GM18951 (cell line): ENCODE data around the gene SALL1.

ENCODE experiments used
- POLR2A ChIP-seq: IDR thresholded peaks from 4 replicates; pipeline ENCODE4 v1.6.1; 2011; ENCODE audit warnings: mild to moderate bottlenecking; ENCODE audit not compliant: insufficient read length, insufficient read depth; ENCODE audit errors: extremely low read depth
- in situ Hi-C: fragments of 300-500 bp; cut with MboI; formaldehyde crosslinking; loops from one replicate; pipeline ENCODE4 v1.12.0; 2022; ENCODE audit warnings: low sequenced_read_pairs, mixed read lengths, inconsistent platforms; ENCODE audit not compliant: unreplicated experiment

SALL1 gene

DNA sequence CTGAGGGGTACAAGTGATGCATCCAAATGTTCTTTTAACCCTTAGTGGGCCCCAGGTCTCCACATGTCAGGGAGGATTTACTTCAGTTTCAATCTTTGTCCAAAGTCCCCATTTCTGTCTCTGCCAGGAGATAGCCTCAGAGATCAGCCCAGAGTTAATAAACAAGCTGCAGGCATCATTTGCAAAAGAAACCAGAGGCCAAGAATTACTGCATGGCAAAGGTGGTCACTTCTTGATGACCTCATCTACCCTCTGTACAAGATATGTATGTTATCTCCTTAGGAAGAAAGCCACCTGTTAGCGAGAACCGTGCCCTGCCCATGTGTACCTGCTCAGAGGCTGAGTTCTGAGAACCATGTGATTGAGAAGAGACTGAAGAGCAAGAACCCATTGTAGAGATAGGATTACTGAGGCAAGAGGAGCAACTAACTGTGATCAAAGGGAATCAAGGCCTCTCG, 40.3 kb downstream of the SALL1 start:
- in situ Hi-C loops: no loop called here
- TF ChIP-seq POLR2A: no peak

DNA sequence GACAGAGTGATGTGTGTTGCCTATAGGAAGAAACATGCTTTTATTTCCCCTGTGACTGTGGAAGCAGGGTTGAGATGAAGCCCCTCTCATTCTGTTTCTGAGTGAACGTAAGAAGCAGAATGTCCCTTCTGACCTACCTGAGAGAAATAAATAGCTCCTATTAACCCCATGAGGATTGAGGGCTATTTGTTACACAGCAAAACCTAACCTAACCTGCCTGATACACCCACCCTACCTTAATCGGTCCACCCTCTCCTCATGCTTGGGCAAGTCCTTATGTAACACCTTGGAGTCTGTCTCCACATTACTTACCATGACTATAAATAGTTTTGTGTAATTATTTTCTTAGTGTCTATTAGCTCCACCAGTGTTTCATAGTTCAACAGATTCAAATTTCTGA, 41.9 kb downstream of the SALL1 start:
- in situ Hi-C loops: no loop called here
- no peak for TF ChIP-seq POLR2A

DNA sequence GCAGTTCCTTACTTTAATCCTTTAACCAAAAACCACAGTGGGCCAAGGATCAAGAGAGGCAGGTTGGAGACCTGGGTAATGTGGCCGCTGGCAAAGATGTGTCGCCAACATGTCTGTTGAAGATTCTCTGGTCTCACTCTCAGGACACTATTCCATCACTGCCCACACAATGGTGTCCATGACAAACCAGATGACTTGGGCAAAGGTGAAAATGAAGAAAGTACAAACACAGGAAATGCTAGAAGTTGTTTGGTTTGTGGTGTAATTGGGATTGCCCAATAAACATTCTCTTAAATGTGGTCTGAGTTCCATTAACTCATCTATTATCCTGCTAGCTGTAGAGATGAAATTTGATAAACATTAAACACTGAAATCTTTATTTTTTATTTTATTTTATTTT, 43.3 kb downstream of the SALL1 start:
- TF ChIP-seq POLR2A: no peak
- in situ Hi-C loops: no loop called here

DNA sequence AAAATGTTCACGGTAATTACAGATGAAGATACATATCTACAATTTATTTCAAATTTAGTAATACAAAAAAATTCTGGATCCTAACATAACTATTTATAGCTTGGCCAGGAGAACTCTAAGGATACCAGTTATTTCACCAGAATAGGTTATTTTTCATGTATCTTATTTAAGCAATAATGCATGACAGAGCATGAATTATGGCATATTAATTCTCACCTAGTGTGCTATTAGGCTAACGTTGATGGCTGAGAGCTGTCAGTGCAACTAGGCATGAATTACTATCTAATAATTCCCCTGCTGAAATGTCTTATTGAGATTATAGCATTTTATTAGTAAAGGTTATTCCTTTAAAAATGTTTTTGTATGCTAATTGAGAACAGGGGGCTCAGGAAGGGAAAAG, 44.5 kb downstream of the SALL1 start:
- in situ Hi-C loops: no loop called here
- no peak for TF ChIP-seq POLR2A

DNA sequence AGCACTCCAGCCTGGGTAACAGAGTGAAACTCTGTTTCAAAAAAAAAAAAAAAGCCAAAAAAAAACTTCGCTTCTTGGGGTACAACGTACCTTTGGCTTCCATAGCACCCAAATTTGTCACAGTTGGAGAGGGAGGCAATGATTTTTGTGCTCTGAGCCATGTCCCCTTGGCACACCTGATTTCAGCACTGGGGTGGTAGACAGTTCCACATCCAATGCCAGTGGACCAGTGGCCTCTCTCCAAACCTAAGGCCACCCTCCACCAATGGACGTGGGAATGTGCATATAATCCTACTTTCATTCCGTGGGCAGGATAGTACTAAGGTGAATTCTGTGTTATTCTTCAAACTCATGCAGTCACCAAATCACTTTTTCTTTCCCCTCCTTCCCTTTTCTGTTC, 47.5 kb downstream of the SALL1 start:
- no peak for TF ChIP-seq POLR2A
- in situ Hi-C loops: no loop called here

DNA sequence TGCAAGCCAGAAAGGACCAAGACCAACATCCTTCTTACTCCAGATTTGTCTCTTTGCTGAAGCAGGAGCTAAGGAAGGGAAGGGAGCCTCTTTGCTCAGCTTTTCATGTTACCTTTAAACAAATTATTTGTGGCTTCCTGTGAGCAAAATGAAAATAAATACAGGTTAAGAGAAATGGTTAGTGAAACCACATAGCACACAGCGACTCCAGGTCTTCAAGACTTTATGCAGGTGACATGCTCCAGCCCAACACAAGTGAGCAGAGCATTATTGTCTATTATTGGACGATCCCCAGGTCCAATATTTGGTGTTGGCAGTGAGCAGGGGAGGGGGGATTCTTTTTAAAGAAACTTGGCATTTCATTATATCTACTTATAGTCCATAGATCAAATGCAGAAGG, 53.3 kb downstream of the SALL1 start:
- in situ Hi-C loops: no loop called here
- no peak for TF ChIP-seq POLR2A

DNA sequence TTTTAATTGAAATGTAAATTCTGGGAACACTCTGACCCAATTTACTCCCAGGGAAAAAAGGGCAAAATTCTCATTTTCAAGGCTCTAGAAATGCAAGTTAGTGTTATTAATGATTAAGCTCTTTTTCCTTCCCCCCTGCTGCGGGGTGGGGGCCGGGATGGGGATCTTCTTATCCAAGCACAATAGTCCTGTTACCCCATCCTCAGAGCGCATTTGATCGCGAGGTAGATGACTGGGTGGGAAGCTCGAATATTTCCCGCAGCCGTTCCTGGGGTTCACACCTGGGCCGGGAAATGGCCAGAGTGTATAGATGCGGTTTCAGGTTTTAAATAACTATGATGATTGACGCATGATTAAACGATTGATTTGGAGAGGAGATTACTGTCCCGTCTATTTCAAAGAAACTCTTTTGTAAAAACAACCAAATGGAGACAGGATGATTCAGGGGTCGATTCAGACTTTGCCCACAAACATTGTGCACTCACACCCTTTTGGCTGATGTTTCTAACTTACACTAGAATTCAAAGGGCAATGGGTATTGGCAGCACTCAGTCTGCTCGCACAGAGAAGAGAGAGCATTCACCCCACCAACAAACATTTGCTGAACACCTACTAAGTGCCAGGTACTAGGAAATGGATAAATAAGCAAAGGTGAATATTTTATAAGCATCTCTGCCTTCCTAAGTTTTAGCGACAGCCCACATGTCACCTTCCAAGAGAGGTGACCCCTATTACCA, 55.0 kb downstream of the SALL1 start:
- in situ Hi-C loops: no loop called here
- no peak for TF ChIP-seq POLR2A

DNA sequence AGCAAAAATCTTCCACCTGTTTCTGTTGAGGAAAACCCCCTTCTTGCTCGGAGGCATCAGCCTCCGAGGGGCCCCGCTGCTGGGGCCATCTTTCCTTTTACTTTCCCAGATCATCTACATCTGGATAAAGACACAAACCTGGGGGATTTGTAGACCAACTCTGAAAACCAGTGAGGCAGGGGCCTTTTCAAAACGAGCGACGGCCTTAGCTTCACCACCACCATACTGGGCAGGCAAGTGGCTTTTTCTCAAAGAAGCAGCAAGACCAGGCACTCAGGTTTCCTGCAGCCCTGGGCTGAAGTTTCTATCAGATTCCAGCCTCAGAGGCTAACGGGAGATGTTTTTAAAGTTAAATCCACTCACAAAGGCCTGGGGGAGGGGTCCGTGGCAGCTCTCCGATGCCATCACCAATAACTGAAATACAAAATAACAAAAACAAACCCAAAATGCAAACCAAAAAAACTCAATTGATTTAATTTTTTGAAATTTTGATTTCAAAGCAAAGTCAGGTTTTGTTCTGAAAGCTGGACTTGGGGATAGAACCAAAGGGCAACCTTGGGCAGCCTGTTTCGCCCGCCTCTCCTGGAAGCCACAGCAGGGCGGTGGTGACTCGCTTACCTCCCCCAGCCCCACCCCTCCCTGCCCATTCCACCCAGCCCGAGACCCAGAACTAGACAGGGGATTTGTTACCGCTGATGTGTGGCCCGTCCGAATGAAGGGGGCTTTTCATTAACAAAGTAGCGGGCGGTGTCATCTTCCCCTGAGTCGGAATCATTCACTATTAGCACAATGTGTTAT, 55.8 kb downstream of the SALL1 start:
- no peak for TF ChIP-seq POLR2A
- in situ Hi-C loops: no loop called here

DNA sequence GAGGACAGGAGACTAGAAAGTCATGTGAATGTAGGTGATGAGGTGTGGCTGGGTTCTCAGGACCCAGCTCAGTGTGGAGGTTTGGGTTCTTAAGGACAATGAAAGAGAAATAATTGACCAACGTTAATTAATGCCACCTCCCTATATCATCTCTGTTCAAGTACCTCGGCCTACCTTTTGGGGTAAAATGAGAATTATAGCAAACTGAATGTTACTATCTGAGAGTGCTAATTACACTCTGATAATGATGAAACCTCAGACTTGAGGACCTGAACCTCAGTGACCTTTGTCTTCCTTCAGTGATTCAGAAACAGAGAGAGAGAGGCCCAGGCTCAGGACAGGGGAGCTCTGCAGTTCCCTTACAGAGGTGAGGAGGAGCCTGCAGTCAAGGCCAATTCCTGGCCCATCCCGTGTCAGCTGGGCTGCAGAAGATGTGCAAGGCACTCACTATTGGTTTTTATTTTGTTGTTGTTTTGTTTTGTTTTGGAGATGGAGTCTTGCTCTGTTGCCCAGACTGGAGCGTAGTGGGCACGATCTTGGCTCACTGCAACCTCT, 57.3 kb downstream of the SALL1 start:
- TF ChIP-seq POLR2A: no peak
- in situ Hi-C loops: no loop called here
